GM21390 (cell line): ENCODE results near the gene NOCT.
"Not testable (repeated sequence)": the region's sequence is repeated elsewhere in the genome, so short reads cannot be mapped to it uniquely, and the experiment has no call there.

Experiments used
- ATAC-seq: cut with Tn5 transposase; IDR thresholded peaks from one replicate; pipeline ENCODE4 v1.9.1; 2021; ENCODE audit not compliant: unreplicated experiment

Gene NOCT, protein sequence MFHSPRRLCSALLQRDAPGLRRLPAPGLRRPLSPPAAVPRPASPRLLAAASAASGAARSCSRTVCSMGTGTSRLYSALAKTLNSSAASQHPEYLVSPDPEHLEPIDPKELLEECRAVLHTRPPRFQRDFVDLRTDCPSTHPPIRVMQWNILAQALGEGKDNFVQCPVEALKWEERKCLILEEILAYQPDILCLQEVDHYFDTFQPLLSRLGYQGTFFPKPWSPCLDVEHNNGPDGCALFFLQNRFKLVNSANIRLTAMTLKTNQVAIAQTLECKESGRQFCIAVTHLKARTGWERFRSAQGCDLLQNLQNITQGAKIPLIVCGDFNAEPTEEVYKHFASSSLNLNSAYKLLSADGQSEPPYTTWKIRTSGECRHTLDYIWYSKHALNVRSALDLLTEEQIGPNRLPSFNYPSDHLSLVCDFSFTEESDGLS

DNA sequence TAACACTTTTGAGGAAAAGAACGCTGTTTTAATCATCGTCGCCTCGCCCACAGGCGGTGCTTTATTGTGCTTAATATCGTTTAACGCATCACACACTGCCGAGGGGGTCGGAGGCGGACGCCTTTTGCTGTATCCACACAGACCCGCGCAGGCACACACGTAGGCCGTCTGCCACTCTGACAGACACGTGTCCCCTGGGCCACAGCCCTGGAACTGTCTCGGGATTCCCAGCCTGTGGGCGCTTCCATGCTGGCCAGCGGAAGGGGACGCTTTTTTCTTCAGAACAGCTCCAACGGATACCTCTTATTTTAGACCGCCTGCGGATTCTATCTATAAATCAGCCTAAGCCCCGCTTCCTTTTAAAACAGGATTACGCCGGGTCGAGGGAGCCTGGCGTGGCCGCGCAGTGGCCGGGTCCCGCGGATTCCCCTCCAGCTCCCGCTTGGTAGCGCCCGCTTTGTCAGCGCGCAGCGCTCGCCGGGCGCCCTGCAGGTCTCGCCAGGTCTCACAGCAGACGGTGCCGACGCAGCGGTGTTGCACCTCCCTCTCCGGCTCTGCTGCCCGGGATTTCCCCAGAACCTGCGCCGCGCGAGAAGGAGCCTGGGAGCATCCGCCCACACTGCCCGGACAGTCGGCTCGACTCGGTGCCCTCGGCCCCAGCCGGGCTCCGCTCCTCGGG lies at the start of gene NOCT:
TSS of gene NOCT (plus strand) at position 513 of the 679 bp plus-strand sequence. CDS start 201 bp downstream, outside the sequence.
- peak; percentile 94 for ATAC-seq

DNA sequence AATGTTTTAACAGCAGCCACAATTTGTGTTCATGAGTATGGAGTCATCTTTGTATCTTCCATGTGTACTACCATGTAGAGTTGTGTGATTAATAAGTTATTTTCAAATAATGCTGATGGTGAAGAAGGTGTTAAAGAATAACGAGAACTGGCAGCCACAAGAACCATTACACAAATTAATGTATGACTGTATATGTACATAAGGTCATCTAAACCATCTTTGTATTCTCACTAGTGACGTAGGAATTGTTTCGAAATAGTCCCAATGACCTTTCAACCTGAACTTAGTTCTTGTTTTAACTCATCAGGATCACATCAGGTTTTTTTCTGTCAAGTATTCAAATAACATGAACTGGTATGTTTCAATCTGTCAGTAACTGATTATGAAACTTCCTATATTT lies 48.3 kb upstream of the NOCT start:
- ATAC-seq = peak; percentile 94

DNA sequence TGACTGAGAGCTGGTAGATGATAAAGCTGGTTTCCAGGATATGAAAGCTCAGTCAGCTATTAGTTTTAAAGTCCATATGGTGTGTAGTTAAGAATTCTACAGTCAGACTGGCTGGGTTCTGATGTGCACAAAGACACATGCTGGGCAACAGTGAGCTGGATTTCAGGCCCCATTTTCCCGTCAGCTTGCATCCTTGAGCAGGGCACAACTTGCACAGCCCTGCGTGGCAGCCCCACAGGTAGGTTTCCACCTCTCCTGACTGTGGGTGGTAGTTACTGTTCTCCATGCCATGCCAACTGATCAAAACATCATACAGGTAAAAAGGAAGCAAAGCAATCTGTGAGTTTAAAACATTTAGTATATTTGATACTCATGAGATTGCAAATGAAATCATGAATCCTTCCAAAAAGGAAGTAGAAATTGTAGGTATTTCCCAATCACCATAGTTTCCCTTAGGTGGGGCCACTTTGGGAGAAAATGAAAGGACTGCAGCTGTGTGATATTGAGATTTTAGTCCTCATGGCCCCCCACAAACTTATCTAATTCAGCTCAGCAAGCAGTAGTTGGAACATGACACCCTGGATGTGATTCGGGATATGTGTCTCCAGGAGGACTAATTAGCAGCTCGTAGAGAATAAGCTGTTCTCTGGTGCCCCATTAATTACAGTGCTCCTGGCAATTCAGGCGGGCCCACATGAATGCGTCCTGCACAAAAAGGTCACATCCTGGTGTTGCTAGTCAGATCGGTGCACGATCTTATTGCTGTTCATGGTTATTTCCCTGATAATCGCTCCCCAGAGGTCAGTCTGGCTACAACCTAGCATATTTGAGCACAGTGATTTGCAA lies 42.4 kb upstream of the NOCT start:
- no peak for ATAC-seq

DNA sequence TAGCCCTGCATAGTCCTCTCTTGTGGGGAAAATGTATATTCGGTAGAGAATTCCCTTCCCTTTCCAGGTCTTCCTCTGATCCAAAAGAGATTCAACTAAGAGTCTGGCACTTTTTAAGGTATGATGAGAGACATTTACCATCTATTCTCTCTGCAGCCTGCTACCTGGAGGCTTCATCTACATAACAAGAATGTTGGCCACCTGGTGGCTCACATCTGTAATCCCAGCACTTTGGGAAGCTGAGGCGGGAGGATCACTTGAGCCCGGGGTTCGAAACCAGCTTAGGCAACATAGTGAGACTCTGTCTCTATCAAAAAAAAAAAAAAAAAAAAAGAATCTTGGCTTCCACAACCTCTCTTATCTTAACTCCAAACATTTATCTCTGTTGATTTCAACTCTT lies 40.4 kb upstream of the NOCT start:
- no peak for ATAC-seq

DNA sequence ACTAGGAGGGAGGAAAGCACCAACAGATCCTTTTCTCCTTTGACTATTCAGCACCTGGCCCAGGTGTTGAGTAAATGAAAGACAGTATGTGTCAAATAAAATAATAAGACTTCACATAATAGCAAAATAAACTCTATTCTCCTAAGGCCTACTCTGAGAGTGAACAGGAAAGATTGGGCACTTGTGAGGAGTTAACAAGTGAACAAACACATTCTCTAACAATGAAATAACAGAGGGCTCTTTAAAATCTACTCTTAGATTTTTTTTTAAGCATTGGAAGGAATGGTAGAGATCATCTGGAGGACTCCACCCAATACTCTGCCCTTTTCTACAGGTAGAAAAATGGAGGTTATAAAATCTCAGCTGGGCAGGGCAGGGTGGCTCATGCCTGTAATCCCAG lies 39.1 kb upstream of the NOCT start:
- ATAC-seq = no peak

DNA sequence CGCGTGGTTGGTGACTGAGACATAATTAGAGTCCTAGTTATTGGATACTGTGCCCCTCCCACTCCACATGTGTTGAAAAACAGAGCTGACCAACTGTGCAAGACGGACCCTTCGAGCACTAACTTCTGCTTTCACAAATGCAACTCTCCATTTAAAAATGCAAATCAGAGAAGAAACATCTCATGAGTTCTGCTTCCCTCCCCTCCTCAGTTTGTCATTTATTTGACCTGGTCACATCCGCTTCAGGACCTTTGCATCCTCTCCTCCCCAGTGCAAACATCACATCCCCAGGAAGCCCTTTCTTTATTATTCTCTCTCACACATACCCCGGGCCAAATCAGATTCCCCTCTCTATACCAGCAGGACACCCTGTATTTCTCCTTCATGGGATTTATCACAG lies 38.1 kb upstream of the NOCT start:
- ATAC-seq = peak; percentile 97

DNA sequence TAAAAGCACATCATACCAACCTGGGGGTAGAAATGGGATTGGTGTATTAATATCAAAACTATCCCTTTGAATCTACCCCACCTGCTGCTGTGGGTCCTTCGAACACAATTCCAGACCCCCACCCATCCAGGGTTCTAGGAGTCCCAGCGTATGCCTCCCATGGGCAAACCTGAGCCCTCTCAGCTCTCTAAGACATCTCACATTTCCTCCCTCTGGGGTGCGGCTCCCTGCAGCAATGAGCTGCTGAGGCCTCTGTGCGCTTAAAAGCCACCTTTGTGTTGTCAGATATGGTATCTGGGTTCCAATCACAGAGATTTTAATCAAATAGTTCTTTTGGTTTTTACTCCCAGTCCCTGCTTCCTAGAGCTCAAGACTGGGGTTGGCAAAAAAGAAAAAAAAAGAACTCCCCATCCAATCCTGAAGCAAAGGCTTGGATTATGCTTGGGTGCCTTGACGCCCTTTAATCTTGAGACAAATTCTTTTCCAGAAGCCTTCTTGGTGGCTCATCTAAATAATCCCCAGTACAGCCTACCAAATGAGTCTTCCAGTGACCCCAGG lies 37.5 kb upstream of the NOCT start:
- no peak for ATAC-seq

DNA sequence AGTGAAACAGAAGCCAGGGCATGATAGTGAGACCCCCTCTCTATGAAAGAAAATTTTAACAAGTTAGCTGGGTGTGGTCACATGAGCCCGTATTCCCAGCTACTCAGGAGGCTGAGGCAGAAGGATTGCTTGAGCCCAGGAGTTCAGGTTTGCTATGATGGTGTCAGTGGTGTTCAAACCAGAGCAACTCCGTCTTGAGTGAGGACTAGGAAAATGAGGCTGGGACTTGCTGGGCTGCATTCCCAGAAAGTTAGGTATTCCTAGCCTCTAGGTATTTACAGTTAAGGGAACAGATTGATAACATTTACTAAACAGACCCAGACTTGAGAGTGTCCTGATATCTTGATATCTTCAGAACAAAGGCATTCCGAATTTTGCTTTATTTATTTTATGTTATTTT lies 37.0 kb upstream of the NOCT start:
- ATAC-seq = no peak

DNA sequence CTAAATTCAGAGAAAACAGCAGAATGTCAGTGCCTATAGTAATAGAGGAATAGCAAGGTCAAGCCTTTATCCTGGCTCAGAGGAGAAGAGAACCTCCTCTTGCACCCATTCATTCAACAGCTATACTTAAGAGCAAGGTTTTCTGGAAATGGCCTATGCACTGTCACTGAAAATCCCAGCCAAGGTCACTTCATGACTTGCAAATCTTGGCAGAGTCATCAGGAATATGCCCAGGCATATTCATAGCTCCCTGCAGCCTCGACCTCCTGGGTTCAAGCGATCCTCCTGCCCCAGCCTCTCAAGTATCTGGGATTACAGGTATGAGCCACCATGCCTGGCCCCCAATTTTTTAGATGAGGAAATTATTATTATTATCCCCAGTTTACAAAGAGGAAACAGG lies 35.8 kb upstream of the NOCT start:
- no peak for ATAC-seq

DNA sequence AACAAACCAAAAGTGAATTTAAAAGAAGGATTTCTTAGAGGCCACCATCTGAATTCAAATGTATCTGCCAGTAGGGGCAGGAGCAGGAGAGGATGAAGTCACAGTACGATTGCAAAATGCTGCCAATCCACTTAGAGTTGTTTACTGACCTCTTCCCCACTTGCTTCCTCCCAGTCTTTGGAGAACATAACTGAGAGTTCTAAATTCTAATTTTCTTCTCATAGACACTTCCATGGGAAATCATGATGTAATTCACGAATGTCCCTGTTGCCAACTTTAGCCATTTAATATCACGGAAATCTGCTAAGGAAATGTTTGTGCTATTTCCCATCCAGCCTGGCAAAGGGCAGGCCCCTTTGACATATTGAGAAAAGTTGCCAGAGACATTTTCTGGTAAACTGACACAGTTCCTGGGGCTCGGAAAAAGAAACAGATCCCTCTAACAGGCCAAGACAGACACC lies 33.6 kb upstream of the NOCT start:
- ATAC-seq = no peak

DNA sequence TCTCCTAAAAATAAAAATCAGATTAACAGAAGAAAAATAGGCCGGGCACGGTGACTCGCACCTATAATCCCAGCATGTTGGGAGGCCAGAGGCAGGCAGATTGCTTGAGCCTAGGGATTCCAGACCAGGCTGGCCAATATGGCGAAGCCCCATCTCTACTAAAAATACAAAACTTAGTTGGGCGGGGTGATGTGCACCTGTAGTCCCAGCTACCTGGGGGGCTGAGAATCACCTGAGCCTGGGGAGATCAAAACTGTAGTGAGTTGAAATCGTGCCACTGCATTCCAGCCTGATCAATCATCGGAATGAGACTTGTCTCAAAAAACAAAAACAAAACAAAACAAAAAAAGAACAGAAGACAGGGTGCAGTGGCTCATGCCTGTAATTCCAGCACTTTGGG lies 32.8 kb upstream of the NOCT start:
- ATAC-seq = no peak

DNA sequence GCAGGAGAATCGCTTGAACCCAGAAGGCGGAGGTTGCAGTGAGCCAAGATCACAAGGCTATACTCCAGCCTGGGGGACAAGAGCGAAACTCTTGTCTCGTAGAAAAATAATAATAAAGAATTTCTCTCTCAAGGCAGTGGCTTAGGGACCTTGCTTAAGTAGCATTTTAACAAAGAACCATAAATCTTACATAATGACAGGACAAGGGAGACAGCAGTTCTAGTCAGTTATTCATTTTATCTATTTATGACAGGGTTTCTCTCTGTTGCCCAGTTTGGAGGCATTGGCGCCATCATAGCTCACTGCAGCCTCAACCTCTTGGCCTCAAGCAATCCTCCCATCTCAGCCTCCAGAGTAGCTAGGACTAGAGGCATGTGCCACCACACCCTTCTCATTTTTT lies 31.9 kb upstream of the NOCT start:
- no peak for ATAC-seq

DNA sequence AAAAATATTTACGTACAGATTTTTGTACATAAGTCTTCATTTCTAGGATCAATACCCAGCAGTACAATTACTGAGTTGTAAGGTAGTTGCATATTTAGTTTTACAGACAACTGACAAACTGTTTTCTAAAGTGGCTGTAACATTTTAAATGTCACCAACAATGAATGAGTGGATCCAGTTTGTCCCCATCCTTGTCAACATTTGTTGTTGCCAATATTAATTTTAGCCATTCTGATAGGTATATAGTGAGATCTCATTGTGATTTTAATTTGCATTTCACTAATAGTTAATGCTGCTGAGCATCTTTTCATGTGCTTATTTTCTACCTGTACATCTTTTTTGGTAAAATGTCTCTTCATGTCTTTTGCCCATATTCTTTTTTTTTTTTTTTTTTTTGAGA lies 30.9 kb upstream of the NOCT start:
- ATAC-seq = no peak

DNA sequence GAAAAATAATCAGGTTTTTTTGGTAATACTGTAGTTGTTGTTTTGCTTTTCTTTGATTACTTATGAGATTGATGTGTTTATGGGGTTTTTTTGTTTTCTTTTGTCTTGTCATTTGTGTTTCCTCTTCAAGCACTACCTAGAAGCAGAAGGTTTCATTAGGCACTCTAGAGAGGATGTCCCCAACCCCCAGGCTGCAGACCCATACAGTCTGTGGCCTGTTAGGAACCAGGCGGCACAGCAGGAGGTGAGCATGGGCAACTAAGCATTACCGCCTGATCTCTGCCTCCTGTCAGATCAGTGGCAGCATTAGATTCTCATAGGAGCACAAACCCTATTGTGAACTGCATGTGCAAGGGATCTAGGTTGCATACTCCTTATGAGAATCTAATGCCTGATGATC lies 22.9 kb upstream of the NOCT start:
- no peak for ATAC-seq

DNA sequence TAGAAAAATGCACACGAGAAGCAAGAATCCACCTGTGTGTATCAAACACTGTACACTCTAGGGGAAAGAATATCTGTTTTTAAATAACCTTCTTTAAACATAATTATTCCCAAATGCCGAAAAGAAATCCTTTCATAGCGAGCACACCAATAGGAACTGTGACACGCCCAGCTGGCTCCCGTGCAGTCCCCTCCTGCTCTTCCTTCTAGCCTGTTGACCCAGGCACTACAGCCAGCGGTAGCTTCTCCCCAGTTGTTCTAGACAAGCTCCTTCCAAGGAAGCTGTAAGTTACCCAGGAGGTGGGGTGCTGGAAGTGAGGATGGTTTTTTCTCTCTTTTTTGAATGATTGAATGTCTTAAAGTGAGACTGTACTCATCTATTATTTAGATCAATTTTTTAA lies 19.5 kb upstream of the NOCT start:
- ATAC-seq = no peak

DNA sequence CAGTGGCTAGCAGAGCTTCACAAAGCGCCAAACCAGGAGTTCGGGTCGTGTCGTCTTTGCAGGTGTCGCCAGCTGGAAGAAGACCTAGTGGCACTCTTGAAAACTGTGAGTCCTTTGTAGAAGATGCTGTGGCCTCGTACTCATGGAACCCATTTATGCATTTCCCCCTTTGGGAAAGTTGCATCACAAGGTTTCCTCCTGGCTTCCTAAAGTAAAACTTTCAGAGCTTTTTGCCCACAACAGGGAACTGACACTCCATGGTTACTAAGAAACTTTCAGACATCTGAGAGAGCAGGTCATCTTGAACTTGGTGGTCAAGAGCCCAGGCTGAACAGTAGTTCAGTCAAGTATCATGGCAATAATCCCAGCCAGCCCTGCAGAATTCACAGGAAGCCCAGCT lies 15.9 kb upstream of the NOCT start:
- no peak for ATAC-seq

DNA sequence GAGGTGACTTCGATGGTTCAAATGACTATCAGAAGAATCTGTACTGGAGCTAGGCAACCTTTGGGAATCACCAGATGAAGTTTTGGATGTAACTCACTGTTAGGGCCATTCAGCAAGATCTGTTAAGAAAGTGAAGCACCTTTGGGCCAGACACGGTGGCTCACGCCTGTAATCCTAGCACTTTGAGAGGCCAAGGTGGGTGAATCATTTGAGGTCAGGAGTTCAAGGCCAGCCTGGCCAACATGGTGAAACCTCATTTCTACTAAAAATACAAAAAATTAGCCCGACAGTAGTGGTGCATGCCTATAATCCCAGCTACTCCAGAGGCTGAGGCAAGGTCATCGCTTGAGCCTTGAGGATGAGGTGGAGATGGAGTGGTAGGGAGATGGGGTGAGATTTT lies 15.4 kb upstream of the NOCT start:
- not testable (repeated sequence) for ATAC-seq

DNA sequence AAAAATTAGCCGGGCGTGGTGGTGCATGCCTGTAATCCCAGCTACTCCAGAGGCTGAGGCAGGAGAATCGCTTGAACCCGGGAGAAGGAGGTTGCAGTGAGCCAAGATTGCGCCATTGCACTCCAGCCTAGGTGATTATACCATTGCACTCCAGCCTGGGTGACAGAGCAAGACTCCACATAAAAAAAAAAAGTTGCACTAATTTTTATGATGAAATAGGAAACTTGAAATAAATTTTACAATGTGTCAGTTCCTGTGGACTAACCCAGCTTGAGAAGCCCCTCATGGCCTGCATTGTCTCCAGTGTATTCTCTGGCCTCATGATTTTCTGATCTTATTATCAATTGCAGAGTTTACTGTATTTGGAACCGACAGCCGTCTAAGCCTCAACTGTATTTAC lies 14.2 kb upstream of the NOCT start:
- not testable (repeated sequence) for ATAC-seq

DNA sequence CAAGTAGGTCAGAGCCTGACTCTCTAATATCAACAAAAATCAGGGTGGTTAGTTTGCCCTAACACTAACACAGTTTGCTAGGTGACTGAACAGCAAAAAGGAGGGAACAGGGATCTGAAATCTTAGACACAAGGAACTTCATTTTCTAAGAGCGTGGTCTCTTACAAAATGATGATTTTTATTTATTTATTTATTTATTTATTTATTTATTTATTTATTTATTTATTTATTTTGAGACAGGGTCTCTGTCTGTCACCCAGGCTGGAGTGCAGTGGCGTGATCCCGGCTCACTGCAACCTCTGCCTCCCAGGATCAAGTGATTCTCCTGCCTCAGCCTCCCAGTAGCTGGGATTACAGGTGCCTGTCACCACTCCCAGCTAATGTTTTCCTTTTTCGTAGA lies 11.9 kb upstream of the NOCT start:
- ATAC-seq = not testable (repeated sequence)

DNA sequence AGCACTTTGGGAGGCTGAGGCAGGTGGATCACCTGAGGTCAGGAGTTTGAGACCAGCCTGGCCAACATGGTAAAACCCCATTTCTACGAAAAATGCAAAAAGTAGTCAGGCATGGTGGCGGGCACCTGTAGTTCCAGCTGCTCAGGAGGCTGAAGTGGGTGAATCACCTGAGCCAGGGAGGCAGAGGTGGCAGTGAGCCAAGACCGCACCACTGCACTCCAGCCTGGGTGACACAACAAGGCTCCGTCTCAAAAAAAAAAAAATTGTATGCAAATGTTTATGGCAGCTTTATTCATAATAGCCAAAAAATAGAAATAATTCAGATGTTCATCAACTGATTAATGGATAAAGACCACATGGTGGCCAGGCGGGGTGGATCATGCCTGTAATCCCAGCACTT lies 9.8 kb upstream of the NOCT start:
- no peak for ATAC-seq

DNA sequence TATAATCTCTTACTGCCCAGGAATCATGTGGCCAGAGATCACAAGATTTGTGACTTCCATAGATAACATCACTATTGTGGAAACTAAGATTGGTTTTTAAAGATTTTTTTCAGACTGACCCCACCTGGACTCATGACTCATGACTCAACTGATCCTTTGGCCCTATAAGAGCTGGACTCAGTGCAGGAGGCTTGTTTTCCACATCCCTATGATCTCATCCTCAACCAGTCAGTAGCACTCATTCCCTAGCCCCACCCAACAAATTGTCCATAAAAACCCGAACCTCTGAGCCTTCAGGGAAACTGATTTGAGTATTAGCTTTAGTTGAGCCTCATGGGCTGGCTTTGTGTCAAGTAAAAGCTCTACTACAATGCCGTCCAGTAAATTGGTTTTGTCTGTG lies 7.9 kb upstream of the NOCT start:
- no peak for ATAC-seq
